K562 (cell line): ENCODE data around the gene GMEB2. TPM values are rescaled to one million over a fixed set of nuclear protein-coding genes. Genes with fewer than 3 reads are reported as not detected.

Experiments used
- ATAC-seq: fragments of 200-7000 bp; cut with Tn5 transposase; 3 replicates; pipeline ENCODE4 v1.9.1; 2020; ENCODE audit warnings: moderate library complexity
- BruUV-seq: library from RNA; stranded (reverse); fragments of 400-500 nt; replicated peaks from 2 replicates; lab custom pipeline; 2021; lab: Mats Ljungman, UMichigan
- CTCF ChIA-PET: fragments of 300-600 bp; formaldehyde crosslinking; extraction: SDS; loops from one replicate; lab custom pipeline; 2021; ENCODE audit warnings: low intra/inter-chr PET ratio; lab: Yijun Ruan, JAX
- POLR2A ChIA-PET: fragments of 300-600, 350-650 bp; sonication (Branson Sonifier 250); formaldehyde crosslinking; extraction: SDS; loops from one replicate; lab custom pipeline; 2021; ENCODE audit warnings: antibody characterized with exemption, inconsistent platforms; lab: Yijun Ruan, JAX
- DNase-seq, 4 experiments: peaks; one replicate each; pipeline versions ENCODE4 v3.0.0 to v3.0.0-alpha.2; 2011 to 2018; ENCODE audit warnings: low spot score in 3 of 4, mixed read lengths in 3 of 4; ENCODE audit errors: extremely low read depth in 1 of 4
- FAIRE-seq: peaks from 2 replicates; lab custom pipeline; 2011; peaks lifted over from hg19 to GRCh38; lab: Jason Lieb, UNC
- H2AFZ ChIP-seq: 2 replicates; pipeline ENCODE4 v1.6.0; 2011; ENCODE audit warnings: low read depth, low read length, control low read depth, inconsistent platforms
- H3K27ac ChIP-seq: fragments of 200-600 bp; 3 replicates; pipeline ENCODE4 v1.8.0; 2011; ENCODE audit warnings: low read depth, mild to moderate bottlenecking, control low read depth, inconsistent platforms, low read length, moderate library complexity, mixed read lengths; ENCODE audit errors: extremely low read depth
- H3K27me3 ChIP-seq, 2 experiments: fragments of 300-600 bp in 1 of 2; 2 replicates in 1 of 2; 3 replicates in 1 of 2; pipeline versions ENCODE4 v1.6.0 to v1.8.0; 2011; ENCODE audit warnings: inconsistent platforms in 2 of 2, low read length in 2 of 2, mild to moderate bottlenecking in 1 of 2, mixed read lengths in 1 of 2, moderate library complexity in 1 of 2; ENCODE audit not compliant: control insufficient read depth in 2 of 2, insufficient read depth in 2 of 2
- H3K36me3 ChIP-seq: fragments of 300-600 bp; 3 replicates; pipeline ENCODE4 v1.8.0; 2011; ENCODE audit warnings: mild to moderate bottlenecking, low read length, inconsistent platforms; ENCODE audit not compliant: control insufficient read depth, insufficient read depth
- H3K4me1 ChIP-seq, 2 experiments: fragments of 200-600 bp in 1 of 2; replicated peaks in 1 of 2; 2 replicates in 1 of 2; 3 replicates in 1 of 2; pipeline versions ENCODE4 v1.5.1 to v1.8.0; 2011; ENCODE audit warnings: inconsistent platforms in 2 of 2, low read length in 2 of 2, mild to moderate bottlenecking in 1 of 2, mixed read lengths in 1 of 2, moderate library complexity in 1 of 2; ENCODE audit not compliant: control insufficient read depth in 2 of 2, insufficient read depth in 2 of 2
- H3K4me2 ChIP-seq: 2 replicates; pipeline ENCODE4 v1.6.1; 2011; ENCODE audit warnings: low read length, control low read depth, inconsistent platforms, mixed read lengths; ENCODE audit not compliant: insufficient read depth
- H3K4me3 ChIP-seq: fragments of 200-600 bp; sonication (generic), shearing (Covaris generic); 2 replicates; pipeline ENCODE4 v1.5.1; 2016; ENCODE audit warnings: control low read depth, inconsistent platforms
- H3K79me2 ChIP-seq: fragments of 200-600 bp; 3 replicates; pipeline ENCODE4 v1.8.0; 2011; ENCODE audit warnings: low read length, inconsistent platforms; ENCODE audit not compliant: control insufficient read depth, insufficient read depth
- H3K9ac ChIP-seq, 2 experiments: 2 replicates each; pipeline versions ENCODE4 v1.6.0 to v1.6.1; 2011; ENCODE audit warnings: low read depth in 2 of 2, low read length in 2 of 2, control low read depth in 1 of 2, inconsistent platforms in 1 of 2, mild to moderate bottlenecking in 1 of 2, mixed read lengths in 1 of 2; ENCODE audit not compliant: insufficient read depth in 1 of 2
- H3K9me1 ChIP-seq: one replicate; pipeline ENCODE4 v1.6.0; 2011; ENCODE audit warnings: inconsistent platforms, mild to moderate bottlenecking, low read length, moderate library complexity; ENCODE audit not compliant: control insufficient read depth, insufficient read depth
- H3K9me3 ChIP-seq: replicated peaks from 2 replicates; pipeline ENCODE4 v1.5.1; 2011; ENCODE audit warnings: low read depth, low read length, inconsistent platforms; ENCODE audit not compliant: control insufficient read depth, insufficient read depth
- H4K20me1 ChIP-seq: replicated peaks from 2 replicates; pipeline ENCODE4 v1.6.1; 2011; ENCODE audit warnings: low read length, inconsistent platforms, mixed read lengths; ENCODE audit not compliant: control insufficient read depth, insufficient read depth
- NFYB ChIP-seq: IDR thresholded peaks from 2 replicates; pipeline ENCODE4 v1.6.1; 2011; ENCODE audit warnings: mild to moderate bottlenecking, moderate library complexity; ENCODE audit not compliant: insufficient read length; ENCODE audit errors: extremely low read depth
- SPI1 ChIP-seq: IDR thresholded peaks from 2 replicates; pipeline ENCODE4 v1.6.1; 2011; ENCODE audit warnings: low read depth, low read length, control low read depth, borderline replicate concordance
- ZNF24 ChIP-seq: fragments of 450-650 bp; IDR thresholded peaks from 2 replicates; pipeline ENCODE4 v1.6.1; 2016
- WGBS: fragments of 100-300 bp; shearing (Covaris generic); methylation state at CpG from one replicate; pipeline ENCODE4 v1.1.6; 2016; ENCODE audit warnings: low coverage, mixed read lengths; ENCODE audit not compliant: insufficient coverage; ENCODE audit errors: missing lambda C conversion rate; 5-methylcytosine and 5-hydroxymethylcytosine counted together
- in situ Hi-C: fragments of 300-500 bp; cut with MboI; formaldehyde crosslinking; loops from 4 replicates; pipeline ENCODE4 v1.15.0; 2018; ENCODE audit warnings: inconsistent platforms, mixed read lengths
- intact Hi-C: fragments of 100-400 bp; cut with micrococcal nuclease; formaldehyde crosslinking; loops from 2 replicates; pipeline ENCODE4 v1.14.2; 2022
- polyA plus RNA-seq, 8 experiments: library from polyadenylated mRNA; depleted of rRNA in 4 of 8; stranded (reverse) in 5 of 8; unstranded in 3 of 8; fragments of >200 nt; fragmentation: Nextera tagmentation in 2 of 8; fragmentation: Illumina TruSeq in 1 of 8; extraction: Ambion mirVana in 2 of 8; extraction: Trizol in 1 of 8; gene quantifications; 2 replicates each; pipeline versions ENCODE4 v1.2.1 to v1.2.3, GENCODE V29; 2011 to 2014; ENCODE audit warnings: inconsistent platforms in 1 of 8, missing spikeins in 1 of 8
- total RNA-seq, 7 experiments: library from RNA; depleted of rRNA in 6 of 7; stranded (reverse); fragments of >200 nt in 6 of 7; fragmentation: Illumina TruSeq in 2 of 7; extraction: Trizol in 2 of 7; gene quantifications; 2 replicates each; pipeline versions ENCODE4 v1.2.1 to v1.2.3, GENCODE V29; 2011 to 2021; ENCODE audit warnings: low replicate concordance in 1 of 7

The GMEB2 gene
- total and polyA plus RNA-seq, 9 of the 15 experiments (the other 6 are each of a cell fraction or from before 2014, with no cell fraction given), result 0.03 to 13.9 (median 6.3) TPM

GRCh38 chr20:63546956-63547724, 79.8 kb downstream of the GMEB2 start:
- Histone ChIP-seq H3K36me3 (no peaks in the 10 kb centered on the region), H3K9me3 (no peaks in the 10 kb centered on the region), H2AFZ (no peak overlapping the region; the same call in 1 of the 2 replicates), H3K4me1 (peaks cover 0 to 67% of the 10 kb centered on the region in 2 experiments; a peak in 3 of 5 replicates), H3K27ac (no peak overlapping the region), H3K79me2 (no peaks in the 10 kb centered on the region), H4K20me1 (no peaks in the 10 kb centered on the region), H3K9ac (peak overlapping the region in 1 of 2 experiments; percentile 35; a peak in 1 of 4 replicates), H3K27me3 (peaks cover 0 to 38% of the 10 kb centered on the region in 2 experiments; a peak in 4 of 5 replicates), H3K4me2 (no peak overlapping the region), H3K4me3 (no peak overlapping the region), H3K9me1 (no peaks in the 10 kb centered on the region)
- TF ChIP-seq NFYB, result no peak
- 0 out of 2 replicates have a peak, but pooled peaks have one; percentile 25 for TF ChIP-seq SPI1
- TF ChIP-seq ZNF24, result peak; percentile 95
- FAIRE-seq (no peak), ATAC-seq (no peak), DNase-seq (no peak)
- POLR2A ChIA-PET, result interaction anchor here (0.7 to 1.5 kb wide), 3 partner anchors 8 to 148 kb away, joined by 3 to 5 read pairs (median 3); partner anchors contain the start of gene PPDPF
- BruUV-seq, result no TSS peak
- CTCF ChIA-PET, result no interaction called here
- in situ Hi-C loops (no loop called here), intact Hi-C loops (no loop called here)
- WGBS, result 21% methylated on average over 42 of the region's 58 CpGs
